HTERT RPE-1 (cell line): Measurements from ENCODE around the gene NCS1.

Experiments used
- in situ Hi-C: fragments of 300-500 bp; cut with MboI; formaldehyde crosslinking; loops from 4 replicates; pipeline ENCODE4 v1.14.3; 2020; ENCODE audit warnings: low sequenced_read_pairs

The NCS1 gene

DNA sequence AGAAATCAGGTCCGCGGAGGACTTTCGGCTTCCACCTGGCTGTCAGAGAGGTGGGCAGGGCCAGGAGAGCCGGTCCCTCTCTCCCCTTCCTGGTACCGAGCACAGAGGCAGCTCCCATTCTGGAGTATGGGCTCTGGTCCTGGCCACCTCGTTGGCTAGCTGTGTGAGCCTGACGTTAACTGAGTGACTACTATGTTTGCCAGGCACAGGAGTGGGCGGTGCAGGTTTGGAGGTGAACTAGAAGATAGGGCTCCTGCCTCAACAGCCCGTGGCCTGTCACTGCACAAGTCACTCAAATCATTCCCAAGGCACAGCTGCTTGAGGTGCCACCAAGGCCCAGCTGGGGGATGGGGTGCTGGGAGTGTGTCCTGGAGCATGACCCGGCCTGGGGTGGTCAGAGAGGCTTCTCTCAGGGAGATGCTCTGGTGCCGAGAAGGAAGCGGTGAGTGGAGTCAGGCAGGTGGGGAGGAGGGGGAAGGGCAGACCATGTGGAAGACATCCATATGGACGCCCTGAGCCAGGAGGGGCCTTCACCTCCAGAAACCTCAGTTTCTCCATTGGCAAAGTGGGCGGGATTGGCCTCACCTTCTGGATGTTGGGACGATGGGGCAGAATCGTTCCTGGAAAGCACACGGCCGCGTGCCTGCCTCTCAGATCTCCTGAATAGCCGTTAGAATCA is 39.5 kb downstream of the NCS1 start:
- in situ Hi-C loops, result no loop called here

DNA sequence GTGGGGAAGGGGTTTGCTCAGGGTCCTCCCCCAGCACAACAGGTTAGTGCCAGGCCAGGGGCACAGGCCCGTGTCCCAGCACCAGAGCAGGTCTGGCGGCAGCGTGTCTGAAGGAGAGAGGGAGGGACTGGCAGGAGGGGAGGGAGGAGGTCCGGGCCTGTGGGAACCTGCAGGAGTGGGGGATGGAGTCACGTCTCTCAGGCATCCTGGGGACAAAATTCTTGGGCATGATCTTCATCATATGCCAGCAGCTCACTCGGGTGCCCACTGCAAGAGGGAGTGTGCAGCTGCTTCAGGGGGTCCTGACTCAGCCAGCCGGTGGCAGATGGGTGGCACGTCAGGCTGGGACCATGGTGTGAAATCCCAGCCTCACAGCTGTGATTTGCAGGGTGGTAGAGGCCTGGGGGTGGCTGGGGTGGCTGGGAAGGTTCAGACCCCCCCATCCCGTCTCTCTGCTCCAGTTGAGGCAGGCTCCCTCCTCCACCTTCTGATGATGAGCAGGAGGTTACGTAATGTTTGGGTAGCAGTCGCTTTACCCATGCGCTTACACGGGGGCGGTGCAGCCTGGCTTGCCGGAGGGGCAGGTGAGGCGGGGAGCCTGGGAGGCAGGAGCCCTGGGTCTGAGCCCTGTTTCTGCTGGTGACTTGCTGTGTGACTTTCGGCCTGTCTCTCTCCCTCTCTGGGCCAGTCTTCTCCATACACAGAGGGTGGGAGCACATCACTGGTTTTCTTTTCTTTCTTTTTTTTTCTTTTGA is 40.5 kb downstream of the NCS1 start:
- in situ Hi-C loops, result no loop called here

DNA sequence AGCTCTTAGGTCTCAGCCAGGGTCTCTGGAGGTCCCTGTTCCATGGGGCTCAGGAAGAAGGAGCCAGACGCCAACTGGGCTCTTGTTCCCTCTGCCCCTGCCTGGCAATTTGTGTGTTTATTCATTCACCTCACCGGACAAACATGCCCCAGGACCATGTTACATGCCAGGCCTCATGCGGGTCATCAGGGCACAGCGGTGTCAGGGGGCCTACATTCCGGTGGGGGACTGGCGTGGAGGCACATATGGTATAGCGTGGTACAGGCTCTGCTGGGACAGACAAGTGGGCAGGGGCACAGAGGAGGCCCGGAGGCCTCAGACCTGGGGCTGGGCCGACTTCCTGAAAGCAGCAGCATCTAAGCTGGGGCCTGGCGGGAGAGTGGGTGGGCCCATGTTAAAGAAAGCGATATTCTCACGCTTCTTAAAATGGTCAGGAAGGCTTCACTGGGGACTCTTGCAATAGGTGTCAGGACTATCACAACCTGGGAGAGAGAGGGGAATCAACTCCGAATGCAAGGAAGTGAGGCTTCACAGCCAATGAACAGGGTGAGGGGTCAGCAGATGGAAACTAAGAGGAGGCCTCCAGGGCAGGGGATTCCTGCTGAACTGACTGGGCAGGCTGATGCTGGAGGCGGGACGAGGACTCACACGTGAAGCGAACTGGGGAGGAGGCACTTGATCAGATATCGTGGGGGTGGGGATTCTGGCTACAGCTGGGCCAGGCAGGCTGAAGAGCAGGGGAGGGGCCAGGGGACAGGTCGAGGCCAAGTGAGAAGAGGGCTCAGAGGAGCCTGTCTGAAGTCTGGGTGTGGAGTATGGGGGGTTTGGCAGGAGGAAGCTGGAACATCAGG is 41.9 kb downstream of the NCS1 start:
- in situ Hi-C loops, result no loop called here

DNA sequence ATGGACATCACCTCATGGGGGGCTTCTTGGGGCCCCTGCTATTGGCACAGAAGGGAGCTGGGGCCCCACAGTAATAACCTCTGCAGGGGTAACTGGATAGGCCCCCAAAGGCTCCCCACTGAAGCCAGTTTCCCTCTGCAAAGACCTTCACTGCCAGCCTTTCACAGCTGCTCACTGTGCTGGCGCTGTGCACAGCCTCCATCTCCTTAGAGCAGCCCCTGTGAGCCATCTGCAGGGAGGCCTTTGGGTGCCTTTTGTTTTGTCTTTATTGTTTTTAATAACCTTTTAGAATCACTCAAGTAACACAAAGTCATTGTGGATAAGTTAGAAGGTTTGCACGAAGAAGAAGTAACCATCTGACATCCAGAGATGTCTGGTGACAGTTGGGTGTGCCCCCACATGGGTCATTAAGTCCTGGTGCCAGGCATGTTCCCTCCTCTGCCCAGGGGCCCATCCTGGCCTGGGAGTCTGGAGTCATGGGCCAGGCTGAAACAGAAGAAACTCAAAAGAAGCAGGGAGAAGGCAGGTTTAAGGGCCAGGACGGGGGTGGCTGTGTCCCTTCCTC is 42.7 kb downstream of the NCS1 start:
- in situ Hi-C loops, result no loop called here

DNA sequence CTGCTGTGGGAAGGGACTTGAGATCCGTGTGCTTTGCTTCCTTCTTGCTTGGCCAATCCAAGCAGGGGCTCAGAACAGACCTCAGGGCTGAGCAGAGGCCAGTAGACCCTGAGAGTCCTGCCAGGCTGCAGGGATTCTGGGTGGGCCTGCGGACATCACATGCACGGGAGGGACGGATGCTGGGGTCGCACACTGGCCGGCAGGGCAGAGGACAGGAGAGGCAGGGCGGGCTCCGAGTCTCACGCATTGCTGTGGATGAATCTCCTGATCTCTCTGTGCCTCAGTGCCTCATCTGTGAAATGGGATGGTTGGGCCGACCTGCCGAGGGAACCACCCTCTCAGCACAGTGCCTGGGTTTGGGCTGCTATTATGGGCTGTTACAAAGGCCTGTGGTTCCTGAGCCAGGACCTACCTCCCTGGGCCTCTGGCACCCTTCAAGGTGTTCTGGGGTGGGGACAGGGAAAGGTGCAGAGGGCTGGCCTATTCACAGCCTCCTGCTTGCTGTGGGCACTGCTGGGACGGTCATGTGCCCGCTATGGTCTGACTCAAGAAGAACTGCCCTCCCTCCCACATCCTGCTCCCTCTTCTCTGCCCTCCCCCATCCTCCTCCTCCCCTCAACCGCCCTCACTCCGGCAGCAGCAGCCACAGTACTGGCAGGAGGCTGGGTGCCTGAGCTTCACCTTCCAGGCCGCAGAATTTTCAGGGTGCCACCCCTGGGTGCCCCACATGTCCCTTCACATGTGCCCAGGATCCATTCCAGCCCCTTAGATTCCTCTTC is 43.3 kb downstream of the NCS1 start:
- in situ Hi-C loops, result no loop called here

DNA sequence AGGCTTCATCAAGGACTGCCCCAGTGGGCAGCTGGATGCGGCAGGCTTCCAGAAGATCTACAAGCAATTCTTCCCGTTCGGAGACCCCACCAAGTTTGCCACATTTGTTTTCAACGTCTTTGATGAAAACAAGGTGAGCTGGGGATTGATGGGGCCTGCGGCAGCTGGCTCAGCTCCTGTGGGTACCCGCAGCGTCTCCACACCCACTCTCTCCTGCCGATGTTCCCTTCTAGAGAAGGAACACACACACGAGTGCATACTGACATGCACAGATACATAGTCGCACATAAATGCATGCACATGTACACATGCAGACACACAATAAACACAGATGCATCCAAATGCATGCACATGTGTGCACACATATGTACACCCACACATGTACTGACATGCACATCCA is 45.6 kb downstream of the NCS1 start:
- in situ Hi-C loops, result no loop called here

DNA sequence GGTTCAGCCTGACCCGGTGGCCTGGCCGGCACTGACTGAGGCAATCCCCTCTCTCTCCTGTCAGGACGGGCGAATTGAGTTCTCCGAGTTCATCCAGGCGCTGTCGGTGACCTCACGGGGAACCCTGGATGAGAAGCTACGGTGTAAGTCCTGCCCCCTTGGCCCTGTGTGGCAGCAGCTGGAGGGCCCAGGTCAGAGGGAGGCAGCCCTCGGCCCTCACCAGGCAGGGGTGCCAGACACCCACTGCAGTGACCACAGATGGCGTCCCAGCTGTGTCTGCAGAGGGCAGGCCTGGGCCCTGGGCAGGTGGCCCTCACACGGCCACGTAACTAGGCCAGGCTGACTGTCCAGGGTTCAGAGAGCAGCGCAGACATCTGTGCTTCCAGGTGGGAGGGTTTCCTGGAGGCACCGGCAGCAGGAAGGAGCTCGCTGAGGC is 47.5 kb downstream of the NCS1 start:
- in situ Hi-C loops, result no loop called here

DNA sequence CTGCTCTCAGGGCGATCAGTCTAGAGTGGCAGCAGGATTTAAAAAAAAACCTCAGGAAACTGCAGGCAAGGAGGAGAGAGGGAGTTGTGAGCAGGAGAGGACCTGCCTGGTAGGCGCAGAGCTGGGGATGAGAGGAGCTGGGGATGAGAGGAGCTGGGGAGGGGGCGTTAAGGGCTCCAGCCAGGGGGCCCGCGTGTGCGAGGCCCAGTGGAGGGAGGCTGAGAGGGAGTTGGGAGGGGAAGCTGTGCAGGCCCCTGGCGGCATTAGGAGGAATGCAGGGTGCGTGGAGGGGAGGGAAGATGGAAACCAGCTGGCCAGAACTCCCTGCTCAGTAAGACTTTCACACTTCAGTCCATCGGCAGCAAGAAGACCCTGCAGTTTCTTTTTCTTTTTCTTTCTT is 48.1 kb downstream of the NCS1 start:
- in situ Hi-C loops, result no loop called here

DNA sequence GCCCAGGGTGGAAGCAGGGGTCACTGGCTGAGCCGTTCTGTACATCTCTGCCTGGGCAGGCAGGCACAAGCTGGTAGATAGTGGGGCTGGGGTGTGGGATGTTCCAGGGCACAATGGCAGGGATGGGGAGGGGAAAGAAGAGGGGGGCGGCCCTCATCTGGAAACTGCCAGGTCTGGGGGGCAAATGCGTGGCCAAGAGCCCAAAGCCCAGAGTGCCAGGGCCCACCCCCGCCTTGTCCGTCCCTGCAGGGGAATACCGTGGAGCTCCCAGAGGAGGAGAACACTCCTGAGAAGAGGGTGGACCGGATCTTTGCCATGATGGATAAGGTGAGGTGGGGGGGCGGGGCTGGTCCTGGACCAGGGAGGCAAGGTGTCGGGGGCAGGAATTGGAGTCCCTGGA is 50.6 kb downstream of the NCS1 start:
- in situ Hi-C loops, result no loop called here

DNA sequence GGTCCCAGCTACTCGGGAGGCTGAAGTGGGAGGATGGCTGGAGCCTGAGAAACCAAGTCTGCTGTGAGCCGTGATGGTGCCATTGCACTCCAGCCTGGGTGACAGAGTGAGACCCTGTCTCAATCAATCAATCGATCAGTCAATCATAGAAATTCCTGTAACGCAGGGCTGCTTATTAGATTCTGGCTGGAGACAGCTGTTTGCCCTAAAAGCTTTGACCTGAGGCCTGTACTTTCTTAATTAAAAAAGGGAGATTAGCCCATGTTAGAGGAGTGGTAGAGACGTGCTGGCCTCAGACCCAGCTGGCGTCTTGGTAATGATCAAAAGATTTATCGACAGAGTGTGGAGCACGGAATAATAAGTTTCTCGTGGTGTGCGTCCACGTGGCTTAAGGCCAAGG is 52.9 kb downstream of the NCS1 start:
- in situ Hi-C loops, result no loop called here

DNA sequence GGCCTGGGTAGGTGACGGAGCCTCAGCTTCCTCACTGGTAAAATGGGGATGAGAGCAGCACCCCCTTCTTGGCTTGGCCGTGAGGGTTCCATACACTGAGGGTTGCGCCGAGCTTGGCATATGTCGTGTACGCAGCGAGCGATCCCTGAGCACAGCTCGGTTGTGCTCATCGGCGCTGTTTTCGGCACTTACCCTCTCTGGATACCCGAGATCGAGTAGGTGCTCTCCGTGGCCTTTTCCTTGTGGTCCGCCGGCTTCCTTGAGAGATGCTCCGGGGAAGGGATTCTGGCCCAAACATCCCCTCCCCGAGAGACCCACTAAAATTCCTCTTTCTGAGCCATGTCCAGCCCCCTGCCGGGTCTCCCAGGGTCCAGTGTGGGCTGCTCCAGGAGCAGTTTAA is 53.4 kb downstream of the NCS1 start:
- in situ Hi-C loops, result no loop called here

DNA sequence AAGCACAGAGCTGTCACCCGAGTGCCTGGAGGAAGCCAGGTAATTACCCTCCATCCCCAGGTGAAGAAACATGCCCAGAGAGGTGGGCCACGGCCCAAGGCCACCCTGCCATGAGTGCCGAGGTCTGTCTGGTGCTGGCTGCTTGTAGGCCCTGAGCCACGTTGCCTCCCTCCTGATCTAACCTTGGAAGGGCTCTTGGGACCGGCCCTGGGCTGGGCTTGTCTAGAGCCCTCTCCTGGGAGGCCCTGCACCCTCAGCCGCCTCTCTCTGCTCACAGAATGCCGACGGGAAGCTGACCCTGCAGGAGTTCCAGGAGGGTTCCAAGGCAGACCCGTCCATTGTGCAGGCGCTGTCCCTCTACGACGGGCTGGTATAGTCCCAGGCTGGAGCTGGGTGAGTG is 53.9 kb downstream of the NCS1 start:
- in situ Hi-C loops, result no loop called here

DNA sequence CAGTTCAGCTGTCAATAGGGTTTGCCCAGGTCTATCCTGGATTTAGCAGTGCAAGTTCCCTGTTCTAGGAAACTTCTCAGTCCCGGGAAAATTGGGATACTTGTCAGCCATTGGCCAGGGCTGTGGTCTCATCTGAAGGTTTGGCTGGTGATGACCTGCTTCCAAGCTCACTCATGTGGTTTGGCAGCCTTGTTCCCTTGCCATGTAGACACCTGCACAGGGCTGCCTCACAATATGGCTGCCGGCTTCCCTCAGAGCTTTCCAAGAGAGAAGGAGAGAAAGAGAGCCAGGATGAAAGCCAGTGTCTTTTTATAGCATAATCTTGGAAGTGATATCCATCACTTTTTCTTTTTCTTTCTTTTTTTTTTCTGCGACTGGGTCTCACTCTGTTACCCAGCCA is 55.6 kb downstream of the NCS1 start:
- in situ Hi-C loops, result no loop called here

DNA sequence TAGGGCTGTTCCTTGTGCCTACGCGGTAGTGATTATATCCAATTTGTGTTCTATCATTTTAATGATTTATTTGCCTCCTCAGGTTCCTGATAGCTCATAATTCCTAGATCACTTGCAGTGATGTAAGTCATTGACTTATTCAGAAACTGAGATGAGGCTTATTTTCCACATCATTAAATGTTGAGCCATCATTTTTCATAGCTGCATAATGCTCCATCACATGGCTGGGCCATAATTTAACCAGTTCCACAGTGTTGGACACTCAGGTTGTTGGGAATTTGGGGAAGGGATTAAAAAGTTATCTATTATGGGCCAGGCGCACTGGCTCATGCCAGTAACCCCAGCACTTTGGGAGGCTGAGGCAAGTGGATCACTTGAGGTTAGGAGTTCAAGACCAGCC is 57.6 kb downstream of the NCS1 start:
- in situ Hi-C loops, result no loop called here

DNA sequence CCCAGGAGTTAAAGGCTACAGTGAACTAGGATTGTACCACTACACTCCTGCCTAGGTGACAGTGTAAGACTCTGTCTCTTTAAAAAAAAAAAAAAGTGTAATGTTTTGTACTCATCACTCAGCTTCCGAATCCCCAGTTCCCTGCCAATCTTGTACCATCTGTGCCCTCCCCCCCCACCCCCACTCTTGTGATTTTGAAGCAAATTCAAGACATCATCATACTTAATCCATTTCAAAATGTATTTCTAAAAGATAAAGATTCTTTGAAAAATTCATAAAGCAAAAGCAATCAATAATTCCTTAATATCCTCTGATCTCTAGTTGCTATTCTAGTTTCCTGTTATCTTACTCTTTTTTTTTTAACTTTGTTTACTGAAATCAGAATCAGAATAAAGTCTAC is 58.4 kb downstream of the NCS1 start:
- in situ Hi-C loops, result no loop called here

DNA sequence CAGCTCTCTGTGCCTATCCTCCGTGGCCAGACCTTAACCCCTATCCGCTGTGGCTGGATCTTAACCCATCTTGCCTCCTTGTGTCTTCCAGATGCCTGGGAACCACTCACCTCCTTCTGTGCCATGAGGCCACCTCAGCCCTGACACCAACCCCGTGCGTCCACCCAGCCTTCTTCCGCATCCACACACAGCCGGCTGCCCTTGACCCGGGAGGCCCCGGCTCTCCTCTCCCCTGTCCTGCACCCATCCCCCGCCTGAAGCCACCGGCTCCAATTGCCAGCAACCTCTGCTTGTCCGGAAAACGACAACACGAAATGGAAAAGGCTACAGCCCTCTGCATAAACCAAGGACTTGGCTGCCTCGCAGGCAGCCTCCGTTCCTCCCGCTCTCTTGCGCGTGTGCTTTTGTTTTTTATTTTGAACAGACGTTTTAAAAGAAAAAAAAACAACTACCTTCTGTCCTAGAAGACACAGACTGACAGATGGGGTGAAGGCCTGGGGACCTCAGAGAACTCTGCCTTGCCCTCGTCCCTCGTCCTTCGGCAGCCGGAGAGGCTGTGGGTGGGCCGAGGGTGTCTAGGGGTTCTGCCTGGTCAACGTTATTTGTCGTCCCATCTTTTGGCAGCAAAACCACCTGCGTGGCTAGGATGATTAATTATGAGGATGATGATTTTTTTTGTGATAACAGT is 60.8 kb downstream of the NCS1 start:
- in situ Hi-C loops, result no loop called here

DNA sequence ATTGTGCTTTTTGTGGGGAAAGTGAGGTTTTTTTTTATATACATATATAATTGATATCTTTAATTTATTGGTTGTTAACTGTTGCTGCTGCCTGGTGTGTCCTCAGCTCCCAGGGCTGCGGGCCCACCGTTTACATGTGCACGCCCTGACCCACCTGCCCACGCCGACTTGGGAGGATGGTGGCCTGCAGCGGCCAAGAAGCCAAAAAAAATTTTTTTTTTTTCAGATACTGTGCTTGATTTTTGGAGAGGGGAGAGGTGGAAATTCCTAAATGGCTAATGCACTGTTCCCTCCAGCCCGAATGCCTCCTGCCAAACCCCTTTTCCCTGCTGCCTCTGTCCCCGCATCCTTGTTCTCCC is 61.4 kb downstream of the NCS1 start:
- in situ Hi-C loops, result no loop called here

DNA sequence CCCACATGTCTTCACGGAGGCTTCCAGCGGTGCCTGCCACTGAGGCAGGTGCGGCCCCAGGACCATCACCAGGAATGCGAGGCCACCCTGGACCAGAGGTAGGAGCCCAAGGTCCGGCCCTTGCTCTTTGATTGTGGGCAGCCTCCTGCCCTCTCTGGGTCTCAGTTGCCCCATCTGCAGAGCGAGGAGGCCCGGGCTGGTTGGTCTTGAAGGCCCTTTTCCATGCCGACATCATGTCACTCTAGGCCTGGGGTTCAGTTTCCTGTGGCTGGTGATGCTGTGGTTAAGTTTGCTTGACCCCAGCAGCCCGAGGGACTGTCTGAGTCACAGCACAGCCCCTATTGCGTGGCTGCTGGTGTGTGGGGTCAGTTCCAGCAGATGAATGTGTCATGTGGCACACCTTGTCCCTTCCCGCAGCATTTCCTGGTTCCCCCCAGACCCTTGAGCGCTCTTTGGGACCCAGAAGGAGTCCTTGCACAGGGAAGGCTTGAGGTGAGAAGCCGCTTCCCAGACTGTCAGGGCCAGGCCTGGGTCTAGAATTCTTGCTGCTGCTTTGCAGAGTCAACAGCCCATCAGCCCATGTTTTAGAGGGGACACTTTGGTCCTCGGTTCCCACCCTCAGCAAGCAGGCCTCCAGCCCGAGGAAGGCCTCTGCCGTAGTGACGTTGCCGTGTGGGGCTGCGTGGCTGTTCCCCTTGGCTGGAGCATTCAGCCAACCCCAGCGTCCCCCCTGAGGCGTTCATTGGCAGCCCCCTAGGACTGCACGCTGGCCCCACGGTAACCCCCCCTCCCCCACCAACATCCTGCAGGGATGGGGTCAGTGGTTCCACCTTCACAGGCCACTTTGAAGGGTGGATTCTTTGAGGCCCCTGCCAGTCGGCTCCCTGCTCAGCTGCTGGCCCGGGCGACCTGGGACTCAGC is 62.4 kb downstream of the NCS1 start:
- in situ Hi-C loops, result no loop called here
